Lower lobe of right lung (tissue), 2 donors: Measurements from ENCODE around the gene FOXI2. TPM values are rescaled to one million over a fixed set of nuclear protein-coding genes. Genes with fewer than 3 reads are reported as not detected.

Source experiments
- ATAC-seq, 2 donors: fragments of 200-7000 bp; cut with Tn5 transposase; one replicate each; pipeline ENCODE4 v1.9.1; 2020 to 2022; ENCODE audit warnings: mild to moderate bottlenecking in 2 of 2, moderate library complexity in 2 of 2
- DNase-seq: peaks from one replicate; pipeline ENCODE4 v3.0.0-alpha.2; 2020
- H3K27ac ChIP-seq: fragments of 200-600 bp; one replicate; pipeline ENCODE4 v1.8.0; 2022
- H3K27me3 ChIP-seq: fragments of 200-600 bp; one replicate; pipeline ENCODE4 v1.8.0; 2022; ENCODE audit warnings: low read depth
- H3K36me3 ChIP-seq: fragments of 200-600 bp; one replicate; pipeline ENCODE4 v1.8.0; 2022; ENCODE audit warnings: mild to moderate bottlenecking
- H3K4me1 ChIP-seq: fragments of 200-600 bp; one replicate; pipeline ENCODE4 v1.8.0; 2022
- H3K4me3 ChIP-seq: fragments of 200-600 bp; one replicate; pipeline ENCODE4 v1.8.0; 2022; ENCODE audit warnings: mild to moderate bottlenecking
- H3K9me3 ChIP-seq: fragments of 200-600 bp; one replicate; pipeline ENCODE4 v1.8.0; 2022
- CTCF ChIP-seq: fragments of 200-600 bp; IDR thresholded peaks from one replicate; pipeline ENCODE4 v1.8.0; 2022; ENCODE audit warnings: antibody characterized with exemption, mild to moderate bottlenecking
- intact Hi-C: fragments of 100-400 bp; cut with DNase I; formaldehyde crosslinking; loops from one replicate; pipeline ENCODE4 v1.11.0; 2022
- total RNA-seq: library from RNA; stranded (reverse); fragmentation: NEBNext Ultra II Directional; extraction: Animal tissue kit (Norgen Biotek cat#: 25700); gene quantifications from one replicate; pipeline ENCODE4 v1.2.1, GENCODE V29; 2021
- donor health status: DM: no; HTN: yes; CAD: no; lungs with severe emphysema.

Gene FOXI2
- total RNA-seq, 1 donor from 2014 or later: not detected

GRCh38 chr10:127736222-127736914 is 617 bp upstream of the FOXI2 start:
- no peak for TF ChIP-seq CTCF
- ATAC-seq: peak; percentile 10 to 22
- H3K9me3 ChIP-seq: no peaks in the 10 kb centered on the region
- H3K27me3 ChIP-seq: peaks cover 68% of the 10 kb centered on the region
- intact Hi-C loops: no loop called here
- H3K27ac ChIP-seq: no peak overlapping the region
- no peak for DNase-seq
- peaks cover 11% of the 10 kb centered on the region for H3K4me1 ChIP-seq
- no peak overlapping the region for H3K4me3 ChIP-seq
- H3K36me3 ChIP-seq: no peaks in the 10 kb centered on the region

- DNase-seq (no peak), ATAC-seq (peak; percentile 25 to 40)
- intact Hi-C loops: no loop called here
- H3K4me1 ChIP-seq: peaks cover 11% of the 10 kb centered on the region
- H3K27me3 ChIP-seq: peaks cover 63% of the 10 kb centered on the region
- H3K27ac ChIP-seq: no peak overlapping the region
- H3K36me3 ChIP-seq: no peaks in the 10 kb centered on the region
- peak overlapping the region; percentile 8 for H3K4me3 ChIP-seq
- TF ChIP-seq CTCF: no peak
- no peaks in the 10 kb centered on the region for H3K9me3 ChIP-seq
Measured at GRCh38 chr10:127737563-127738511, 852 bp downstream of the FOXI2 start.

- intact Hi-C loops: no loop called here
- H3K27me3 ChIP-seq: peaks cover 57% of the 10 kb centered on the region
- TF ChIP-seq CTCF: no peak
- no peaks in the 10 kb centered on the region for H3K9me3 ChIP-seq
- no peaks in the 10 kb centered on the region for H3K36me3 ChIP-seq
- no peak for DNase-seq
- H3K4me3 ChIP-seq: no peak overlapping the region
- no peak for ATAC-seq
- H3K27ac ChIP-seq: no peak overlapping the region
- peaks cover 11% of the 10 kb centered on the region for H3K4me1 ChIP-seq
Measured at GRCh38 chr10:127738512-127739424, 1.8 kb downstream of the FOXI2 start.

GRCh38 chr10:127739908-127740307 is 2.9 kb downstream of the FOXI2 start:
- Histone ChIP-seq H3K27me3 (peaks cover 47% of the 10 kb centered on the region), H3K36me3 (no peaks in the 10 kb centered on the region), H3K4me3 (no peak overlapping the region), H3K4me1 (peaks cover 11% of the 10 kb centered on the region), H3K27ac (no peak overlapping the region), H3K9me3 (no peaks in the 10 kb centered on the region)
- ATAC-seq (no peak), DNase-seq (no peak)
- TF ChIP-seq CTCF: no peak
- intact Hi-C loops: no loop called here

- H3K4me3 ChIP-seq: no peak overlapping the region
- peaks cover 40% of the 10 kb centered on the region for H3K27me3 ChIP-seq
- H3K27ac ChIP-seq: no peak overlapping the region
- DNase-seq: no peak
- H3K36me3 ChIP-seq: no peaks in the 10 kb centered on the region
- no peak for ATAC-seq
- H3K9me3 ChIP-seq: no peaks in the 10 kb centered on the region
- no peak for TF ChIP-seq CTCF
- peaks cover 11% of the 10 kb centered on the region for H3K4me1 ChIP-seq
- intact Hi-C loops: no loop called here
Measured at GRCh38 chr10:127740596-127740995, 3.6 kb downstream of the FOXI2 start.
